Lower leg skin (tissue), 3 donors: ENCODE results near the gene VSTM2B.

Experiments used
- POLR2A ChIP-seq, 2 donors: fragments of 450-650 bp; IDR thresholded peaks; one replicate each; pipeline ENCODE4 v1.6.1; 2016 to 2017; ENCODE audit warnings: antibody characterized with exemption in 2 of 2, mild to moderate bottlenecking in 1 of 2, moderate library complexity in 1 of 2
- TF ChIP-seq, protein P1 (sequence below), 3 donors: fragments of 450-650 bp; IDR thresholded peaks; one replicate each; pipeline ENCODE4 v1.5.1; 2016; ENCODE audit warnings: antibody characterized with exemption in 3 of 3, mild to moderate bottlenecking in 3 of 3, moderate library complexity in 2 of 3

DNA sequence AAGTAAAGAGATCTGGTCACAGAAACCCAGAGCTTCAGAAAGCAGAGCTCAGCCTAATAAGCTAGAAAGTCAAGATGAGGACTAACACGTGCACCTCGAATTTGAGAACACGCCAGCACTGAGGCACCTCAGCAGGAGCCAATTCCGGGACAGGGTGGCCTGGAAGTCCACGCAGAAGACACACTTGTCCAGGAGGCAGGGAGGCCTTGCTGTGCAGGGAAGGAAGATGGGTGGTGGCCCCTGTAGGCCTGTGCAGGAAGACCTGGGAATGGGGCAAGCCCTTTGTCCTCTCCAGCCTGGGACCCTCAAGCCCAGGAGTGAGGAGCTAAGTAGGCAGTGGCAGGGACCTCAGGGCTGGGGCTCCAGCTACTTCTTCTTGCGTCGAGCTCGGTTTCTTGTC is 16.3 kb upstream of the VSTM2B start:
- TF ChIP-seq, protein P1, sequence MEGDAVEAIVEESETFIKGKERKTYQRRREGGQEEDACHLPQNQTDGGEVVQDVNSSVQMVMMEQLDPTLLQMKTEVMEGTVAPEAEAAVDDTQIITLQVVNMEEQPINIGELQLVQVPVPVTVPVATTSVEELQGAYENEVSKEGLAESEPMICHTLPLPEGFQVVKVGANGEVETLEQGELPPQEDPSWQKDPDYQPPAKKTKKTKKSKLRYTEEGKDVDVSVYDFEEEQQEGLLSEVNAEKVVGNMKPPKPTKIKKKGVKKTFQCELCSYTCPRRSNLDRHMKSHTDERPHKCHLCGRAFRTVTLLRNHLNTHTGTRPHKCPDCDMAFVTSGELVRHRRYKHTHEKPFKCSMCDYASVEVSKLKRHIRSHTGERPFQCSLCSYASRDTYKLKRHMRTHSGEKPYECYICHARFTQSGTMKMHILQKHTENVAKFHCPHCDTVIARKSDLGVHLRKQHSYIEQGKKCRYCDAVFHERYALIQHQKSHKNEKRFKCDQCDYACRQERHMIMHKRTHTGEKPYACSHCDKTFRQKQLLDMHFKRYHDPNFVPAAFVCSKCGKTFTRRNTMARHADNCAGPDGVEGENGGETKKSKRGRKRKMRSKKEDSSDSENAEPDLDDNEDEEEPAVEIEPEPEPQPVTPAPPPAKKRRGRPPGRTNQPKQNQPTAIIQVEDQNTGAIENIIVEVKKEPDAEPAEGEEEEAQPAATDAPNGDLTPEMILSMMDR (IDR thresholded peaks at IDR 0.05), result no peak
- no peak for TF ChIP-seq POLR2A (IDR thresholded peaks at IDR 0.05)
